GM21717 (cell line): ENCODE data around the gene MIOX.

Source experiments
- ATAC-seq: cut with Tn5 transposase; IDR thresholded peaks from one replicate; pipeline ENCODE4 v1.9.1; 2021; ENCODE audit warnings: mild to moderate bottlenecking, moderate library complexity; ENCODE audit not compliant: unreplicated experiment

The MIOX gene

GRCh38 chr22:50489363-50490243 lies 2.9 kb downstream of the MIOX start:
- no peak for ATAC-seq

GRCh38 chr22:50490531-50491308 lies 4.1 kb downstream of the MIOX start:
- ATAC-seq: no peak

- ATAC-seq: no peak
Observed at GRCh38 chr22:50497093-50497492, 10.4 kb downstream of the MIOX start.

- no peak for ATAC-seq
Observed at GRCh38 chr22:50498322-50498890, 11.7 kb downstream of the MIOX start.

GRCh38 chr22:50500452-50500851 lies 13.8 kb downstream of the MIOX start:
- no peak for ATAC-seq

GRCh38 chr22:50502096-50502495 lies 15.4 kb downstream of the MIOX start:
- no peak for ATAC-seq

GRCh38 chr22:50502628-50503474 lies 16.2 kb downstream of the MIOX start:
- no peak for ATAC-seq

- no peak for ATAC-seq
Observed at GRCh38 chr22:50503475-50504145, 17.0 kb downstream of the MIOX start.

GRCh38 chr22:50504369-50505211 lies 17.9 kb downstream of the MIOX start:
- ATAC-seq: no peak

GRCh38 chr22:50505276-50505775 lies 18.7 kb downstream of the MIOX start:
- no peak for ATAC-seq

GRCh38 chr22:50505776-50506610 lies 19.3 kb downstream of the MIOX start:
- ATAC-seq: no peak

GRCh38 chr22:50506611-50507420 lies 20.2 kb downstream of the MIOX start:
- no peak for ATAC-seq

- peak; percentile 35 for ATAC-seq
Observed at GRCh38 chr22:50507421-50507990, 20.8 kb downstream of the MIOX start, which contains the start of gene LMF2. LMF2 (minus strand) TSS chr22:50507702; CDS start chr22:50507675, 27 bp downstream.

- peak; percentile 52 for ATAC-seq
Observed at GRCh38 chr22:50507991-50508884, 21.6 kb downstream of the MIOX start, which contains the start of gene NCAPH2. NCAPH2 (plus strand) TSS chr22:50508224; CDS start chr22:50508338, 114 bp downstream.

GRCh38 chr22:50508897-50509296 lies 22.2 kb downstream of the MIOX start:
- ATAC-seq: no peak

GRCh38 chr22:50513175-50513574 lies 26.5 kb downstream of the MIOX start:
- ATAC-seq: no peak
